SKM-1 treated with dmso at 0.1 percent for 144 hours (cell line): ENCODE data around the gene MFSD11.
A peak's percentile ranks its signal among the peaks of the same experiment; 100 is the strongest.
"Not testable (repeated sequence)": the region's sequence is repeated elsewhere in the genome, so short reads cannot be mapped to it uniquely, and the experiment has no call there.

Experiments
- DNase-seq: peaks from one replicate; lab custom pipeline; 2025; ENCODE audit not compliant: unreplicated experiment; lab: John Stamatoyannopoulos, UW

The MFSD11 gene

GRCh38 chr17:76707985-76708807, 29.7 kb upstream of the MFSD11 start:
- no peak for DNase-seq

- DNase-seq = no peak
These were observed 28.6 kb upstream of the MFSD11 start for GRCh38 chr17:76709077-76709950.

- not testable (repeated sequence) for DNase-seq
These were observed 27.7 kb upstream of the MFSD11 start for GRCh38 chr17:76709951-76710862.

GRCh38 chr17:76710863-76711611, 26.9 kb upstream of the MFSD11 start, which contains the start of gene MXRA7:
Gene MXRA7, minus strand, starts transcription at chr17:76710965. Its CDS starts 19 bp downstream, at chr17:76710946.
- no peak for DNase-seq

- not testable (repeated sequence) for DNase-seq
These were observed 25.6 kb upstream of the MFSD11 start for GRCh38 chr17:76712321-76712720.

GRCh38 chr17:76713765-76714164, 24.2 kb upstream of the MFSD11 start:
- DNase-seq = no peak

DNA sequence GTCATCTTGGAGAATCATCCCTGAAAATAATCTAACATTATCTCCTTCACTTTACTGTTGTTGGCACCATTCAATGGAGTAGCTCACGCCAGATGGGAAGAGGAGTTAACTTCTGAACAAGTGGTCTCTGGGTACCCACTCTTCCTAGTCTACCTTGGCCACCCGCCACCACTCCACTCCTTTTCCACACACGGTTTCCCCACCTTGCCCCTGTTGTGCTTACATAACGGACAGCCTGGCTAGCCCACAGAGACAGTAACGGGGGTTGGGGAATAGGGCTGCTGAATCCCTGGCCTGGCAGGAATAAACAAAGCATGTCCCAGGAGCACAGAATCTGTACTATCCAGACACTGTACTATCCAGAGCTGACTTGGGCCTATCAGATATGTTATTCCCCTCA, 23.6 kb upstream of the MFSD11 start:
- no peak for DNase-seq

DNA sequence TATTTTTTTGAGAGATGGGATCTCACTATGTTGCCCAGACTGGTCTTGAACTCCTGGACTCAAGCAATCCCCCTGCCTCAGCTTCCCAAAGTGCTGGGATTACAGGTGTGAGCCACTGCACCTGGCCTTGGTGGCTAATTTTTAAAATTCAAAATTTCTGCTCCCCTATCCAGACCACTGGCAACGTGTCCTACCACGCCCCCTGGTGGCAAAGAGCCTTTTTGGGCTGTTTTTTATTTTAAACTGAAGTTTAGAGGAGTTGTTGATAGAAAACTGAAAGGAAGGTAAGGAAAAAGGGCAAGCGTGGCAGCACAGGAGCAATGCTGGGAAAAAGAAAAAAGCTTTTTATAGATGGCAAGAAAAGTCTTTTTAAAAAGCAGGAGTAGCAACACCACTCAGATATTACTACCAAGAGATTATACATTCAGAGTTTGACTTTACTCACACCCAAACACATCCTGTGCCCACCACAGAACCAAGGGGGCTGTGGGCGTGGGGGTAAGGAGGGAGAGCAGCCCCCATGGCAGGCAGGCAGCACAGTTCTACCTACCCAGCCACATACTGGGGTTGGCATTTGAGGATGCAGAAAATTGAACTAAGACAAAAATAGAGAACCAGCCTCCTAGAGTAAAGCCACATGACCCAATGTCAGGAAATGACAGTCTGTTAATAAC, 23.0 kb upstream of the MFSD11 start:
- no peak for DNase-seq

- DNase-seq = no peak
These were observed 22.5 kb upstream of the MFSD11 start for GRCh38 chr17:76715496-76715830.

GRCh38 chr17:76716146-76716838, 21.6 kb upstream of the MFSD11 start:
- DNase-seq = peak; percentile 89

DNA sequence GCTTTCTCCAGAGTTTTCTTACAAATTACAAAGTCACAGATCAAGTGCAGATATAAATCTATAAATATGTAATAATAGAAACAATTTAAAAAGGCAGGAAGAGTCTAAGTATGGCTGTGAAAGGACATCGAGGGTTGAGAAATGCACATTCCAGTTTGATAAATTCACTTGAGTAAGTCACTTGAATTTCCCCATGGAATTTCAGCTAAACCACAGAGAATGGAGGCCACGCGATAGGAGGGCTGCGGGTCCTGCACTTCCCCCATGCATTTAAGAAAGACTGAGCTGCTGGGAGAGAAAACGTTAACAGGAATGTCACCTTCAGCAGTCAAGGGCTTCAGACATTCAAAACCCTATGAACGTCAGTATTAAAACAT, 21.1 kb upstream of the MFSD11 start:
- no peak for DNase-seq

GRCh38 chr17:76718516-76718915, 19.4 kb upstream of the MFSD11 start:
- DNase-seq = no peak

GRCh38 chr17:76720211-76720610, 17.7 kb upstream of the MFSD11 start:
- DNase-seq = no peak

DNA sequence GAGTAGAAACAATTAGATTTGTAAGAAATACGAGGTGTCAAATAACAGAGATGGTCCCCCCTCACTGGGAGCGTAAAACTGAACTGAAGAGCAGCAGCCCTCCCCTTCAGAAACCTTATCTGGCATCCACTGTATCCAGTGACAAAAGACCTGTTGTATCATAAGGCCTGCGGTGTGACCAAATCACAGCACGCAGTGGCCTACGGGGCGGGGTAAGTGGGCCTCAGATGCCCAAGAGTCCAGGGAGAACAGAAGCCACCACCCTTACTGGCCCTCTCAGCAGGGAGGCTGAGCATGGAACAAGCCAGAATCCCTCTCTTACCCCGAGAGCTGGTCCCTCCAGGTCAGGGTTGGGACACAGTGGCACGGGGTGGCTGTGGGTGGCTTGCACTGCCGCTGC, 17.0 kb upstream of the MFSD11 start:
- no peak for DNase-seq

DNA sequence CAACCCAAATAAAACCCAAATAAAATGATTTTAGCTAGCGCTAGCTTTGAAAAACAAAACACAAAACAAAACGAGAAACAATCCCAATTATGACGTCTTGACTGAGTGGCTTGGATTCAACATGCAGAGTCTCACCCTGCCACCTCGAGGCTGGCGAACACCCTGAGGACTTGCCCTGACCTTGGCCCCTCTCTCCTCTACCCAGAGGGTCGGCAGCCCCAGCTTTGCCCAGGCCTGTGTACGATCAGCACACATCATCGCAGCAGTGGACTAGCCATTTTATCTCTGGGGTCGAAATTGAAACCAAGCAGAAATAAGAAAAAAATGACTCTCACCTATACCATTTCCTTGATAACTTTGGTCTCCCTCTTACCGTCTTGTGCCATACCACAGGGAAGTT, 16.5 kb upstream of the MFSD11 start:
- DNase-seq = no peak

GRCh38 chr17:76722279-76722678, 15.6 kb upstream of the MFSD11 start:
- DNase-seq = no peak

DNA sequence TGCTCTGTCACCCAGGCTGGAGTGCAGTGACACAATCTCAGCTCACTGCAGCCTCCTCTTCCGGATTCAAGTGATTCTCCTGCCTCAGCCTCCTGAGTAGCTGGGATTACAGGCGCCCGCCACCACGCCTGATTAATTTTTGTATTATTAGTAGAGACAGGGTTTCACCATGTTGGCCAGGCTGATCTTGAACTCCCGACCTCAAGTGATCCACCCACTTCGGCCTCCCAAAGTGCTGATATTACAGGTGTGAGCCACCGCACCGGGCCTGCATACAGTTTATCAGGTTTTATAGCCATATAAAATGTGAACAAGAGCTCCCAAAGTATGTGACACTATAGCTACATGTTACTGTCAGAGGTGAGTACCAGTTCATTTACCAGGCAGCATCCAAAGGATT, 14.9 kb upstream of the MFSD11 start:
- DNase-seq = not testable (repeated sequence)

DNA sequence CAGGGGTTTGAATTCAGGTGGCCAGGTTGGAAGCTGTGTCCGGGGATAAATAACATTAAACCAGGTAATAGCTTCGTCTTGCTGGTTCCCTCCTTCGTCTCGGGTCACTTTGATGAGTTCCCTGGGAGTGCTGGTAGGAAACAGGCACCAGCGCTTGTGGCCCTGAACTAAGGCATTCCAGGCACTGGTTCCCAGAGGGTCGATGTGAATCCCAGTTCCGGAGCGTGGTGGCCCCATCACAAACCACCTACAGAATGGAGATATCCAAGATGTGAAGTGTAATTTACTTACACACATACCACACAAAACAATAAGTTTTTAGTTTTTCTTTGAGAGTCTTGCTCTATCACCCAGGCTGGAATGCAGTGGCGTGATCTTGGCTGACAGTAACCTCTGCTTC, 14.1 kb upstream of the MFSD11 start:
- no peak for DNase-seq

- peak; percentile 44 for DNase-seq
These were observed 12.2 kb upstream of the MFSD11 start for GRCh38 chr17:76725580-76726230.
